Measurements from ENCODE around the gene STMN3. TPM values are rescaled to one million over a fixed set of nuclear protein-coding genes. Genes with fewer than 3 reads are reported as not detected.
"Not testable (repeated sequence)": the region's sequence is repeated elsewhere in the genome, so short reads cannot be mapped to it uniquely, and the experiment has no call there.

Gene STMN3
- total RNA-seq, 4 donors from 2014 or later, result 0.51 to 1.9 (median 0.88) TPM

DNA sequence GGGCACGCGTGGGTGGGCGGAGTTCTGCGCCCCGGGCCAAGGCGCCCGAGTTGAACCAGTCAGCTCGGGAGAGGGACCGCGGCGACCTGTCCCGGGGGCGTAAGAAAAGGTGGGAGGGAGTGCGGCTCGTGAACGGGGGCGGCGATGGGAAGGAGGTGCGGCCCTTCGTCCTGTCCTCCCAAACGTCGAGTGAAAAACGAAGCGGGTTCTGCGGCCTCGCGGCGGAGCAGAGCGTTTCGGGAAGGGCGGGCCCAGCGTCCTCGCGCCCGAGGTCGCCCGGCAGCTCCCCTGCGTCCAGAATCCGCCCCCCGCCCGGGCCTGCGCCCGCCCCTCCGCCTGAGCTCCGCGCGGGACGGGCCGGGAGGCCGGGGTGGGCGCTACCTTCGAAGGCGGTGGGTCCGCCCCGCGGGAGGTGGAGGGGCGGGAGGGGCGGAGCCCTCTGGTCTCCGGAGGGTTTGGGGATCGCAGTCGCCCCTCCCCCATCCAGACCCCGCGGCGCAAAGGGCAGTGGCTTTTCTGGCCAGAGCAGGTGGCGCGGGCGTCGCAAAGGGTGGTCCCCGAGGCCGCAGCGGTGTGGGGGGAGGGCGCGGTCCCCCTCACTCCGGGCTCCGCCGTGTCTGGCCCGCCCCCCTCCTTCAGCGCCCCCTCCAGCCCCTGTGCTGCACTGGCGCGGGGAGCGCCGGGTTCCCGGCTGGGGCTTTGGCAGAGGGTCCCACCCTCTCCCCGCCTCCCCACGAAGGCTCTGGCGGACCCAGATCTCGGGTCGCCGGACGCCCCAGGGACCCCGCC, 838 bp downstream of the STMN3 start:
- H3K4me3 ChIP-seq, result peak overlapping the region; percentile 42 to 57 (median 50)
- peaks cover 12 to 17% of the 10 kb centered on the region in 2 donors for H3K4me1 ChIP-seq
- ATAC-seq (no peak), DNase-seq (no peak)
- no peaks in the 10 kb centered on the region for H3K9me3 ChIP-seq
- peaks cover 15 to 21% (median 18%) of the 10 kb centered on the region in 3 donors for H3K27me3 ChIP-seq
- H3K27ac ChIP-seq, result no peak overlapping the region
- intact Hi-C loops (cut with DNase I; ENCODE audit: low total_unique reads) (no loop called here), in situ Hi-C loops (cut with MboI; ENCODE audit: low sequenced_read_pairs in 4 of 4) (loop anchor here in 1 of 4 donors (10.0 kb wide), 1 partner anchor 62 kb away; no protein-coding TSS in a partner anchor)
- TF ChIP-seq POLR2A (IDR thresholded peaks at IDR 0.05), result no peak
- TF ChIP-seq, protein P1, sequence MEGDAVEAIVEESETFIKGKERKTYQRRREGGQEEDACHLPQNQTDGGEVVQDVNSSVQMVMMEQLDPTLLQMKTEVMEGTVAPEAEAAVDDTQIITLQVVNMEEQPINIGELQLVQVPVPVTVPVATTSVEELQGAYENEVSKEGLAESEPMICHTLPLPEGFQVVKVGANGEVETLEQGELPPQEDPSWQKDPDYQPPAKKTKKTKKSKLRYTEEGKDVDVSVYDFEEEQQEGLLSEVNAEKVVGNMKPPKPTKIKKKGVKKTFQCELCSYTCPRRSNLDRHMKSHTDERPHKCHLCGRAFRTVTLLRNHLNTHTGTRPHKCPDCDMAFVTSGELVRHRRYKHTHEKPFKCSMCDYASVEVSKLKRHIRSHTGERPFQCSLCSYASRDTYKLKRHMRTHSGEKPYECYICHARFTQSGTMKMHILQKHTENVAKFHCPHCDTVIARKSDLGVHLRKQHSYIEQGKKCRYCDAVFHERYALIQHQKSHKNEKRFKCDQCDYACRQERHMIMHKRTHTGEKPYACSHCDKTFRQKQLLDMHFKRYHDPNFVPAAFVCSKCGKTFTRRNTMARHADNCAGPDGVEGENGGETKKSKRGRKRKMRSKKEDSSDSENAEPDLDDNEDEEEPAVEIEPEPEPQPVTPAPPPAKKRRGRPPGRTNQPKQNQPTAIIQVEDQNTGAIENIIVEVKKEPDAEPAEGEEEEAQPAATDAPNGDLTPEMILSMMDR (IDR thresholded peaks at IDR 0.05 in 4 of 5, conservative IDR thresholded peaks at IDR 0.05 in 1 of 5), result no peak
- H3K36me3 ChIP-seq, result no peaks in the 10 kb centered on the region

DNA sequence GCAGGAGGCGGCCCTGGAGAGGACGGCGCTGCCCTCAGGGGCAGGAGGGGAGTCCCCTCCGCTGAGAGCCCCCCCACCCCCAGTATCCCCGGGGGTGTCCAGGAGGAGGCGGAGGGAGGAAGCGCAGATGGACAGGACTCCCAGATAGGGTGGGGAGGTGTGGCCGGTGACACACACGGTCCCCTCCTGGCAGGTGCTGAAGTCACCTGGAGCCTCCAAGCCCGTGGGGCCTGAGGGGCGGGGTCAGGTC, 1.4 kb downstream of the STMN3 start:
- intact Hi-C loops (cut with DNase I; ENCODE audit: low total_unique reads) (no loop called here), in situ Hi-C loops (cut with MboI; ENCODE audit: low sequenced_read_pairs in 4 of 4) (loop anchor here in 1 of 4 donors (10.0 kb wide), 1 partner anchor 63 kb away; no protein-coding TSS in a partner anchor)
- ATAC-seq, result no peak
- no peak for TF ChIP-seq POLR2A (IDR thresholded peaks at IDR 0.05)
- H3K27ac ChIP-seq, result no peak overlapping the region
- no peak for DNase-seq
- H3K36me3 ChIP-seq, result no peaks in the 10 kb centered on the region
- peaks cover 15 to 21% (median 18%) of the 10 kb centered on the region in 3 donors for H3K27me3 ChIP-seq
- H3K9me3 ChIP-seq, result no peaks in the 10 kb centered on the region
- peak overlapping the region in 3 of 4 donors; percentile 48 to 57 (median 51) for H3K4me3 ChIP-seq
- H3K4me1 ChIP-seq, result peaks cover 6 to 12% of the 10 kb centered on the region in 2 donors

DNA sequence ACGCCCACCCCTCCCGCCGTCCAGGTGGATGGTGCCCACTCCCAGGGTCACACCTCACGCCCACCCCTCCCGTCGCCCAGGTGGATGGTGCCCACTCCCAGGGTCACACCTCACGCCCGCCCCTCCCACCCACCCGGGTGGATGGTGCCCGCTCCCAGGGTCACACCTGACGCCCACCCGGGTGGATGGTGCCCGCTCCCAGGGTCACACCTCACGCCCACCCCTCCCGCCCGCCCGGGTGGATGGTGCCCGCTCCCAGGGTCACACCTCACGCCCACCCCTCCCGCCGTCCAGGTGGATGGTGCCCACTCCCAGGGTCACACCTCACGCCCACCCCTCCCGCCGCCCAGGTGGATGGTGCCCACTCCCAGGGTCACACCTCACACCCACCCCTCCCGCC, 2.7 kb downstream of the STMN3 start:
- H3K27ac ChIP-seq; intact Hi-C loops (cut with DNase I; ENCODE audit: low total_unique reads); H3K9me3 ChIP-seq; H3K36me3 ChIP-seq; ATAC-seq; H3K4me3 ChIP-seq; DNase-seq: not testable (repeated sequence)
- Histone ChIP-seq H3K27me3 (peaks cover 15 to 21% (median 18%) of the 10 kb centered on the region in 3 donors), H3K4me1 (peaks cover 4 to 11% of the 10 kb centered on the region in 2 donors)
- in situ Hi-C loops (cut with MboI; ENCODE audit: low sequenced_read_pairs in 4 of 4), result loop anchor here in 1 of 4 donors (10.0 kb wide), 1 partner anchor 64 kb away; no protein-coding TSS in a partner anchor

DNA sequence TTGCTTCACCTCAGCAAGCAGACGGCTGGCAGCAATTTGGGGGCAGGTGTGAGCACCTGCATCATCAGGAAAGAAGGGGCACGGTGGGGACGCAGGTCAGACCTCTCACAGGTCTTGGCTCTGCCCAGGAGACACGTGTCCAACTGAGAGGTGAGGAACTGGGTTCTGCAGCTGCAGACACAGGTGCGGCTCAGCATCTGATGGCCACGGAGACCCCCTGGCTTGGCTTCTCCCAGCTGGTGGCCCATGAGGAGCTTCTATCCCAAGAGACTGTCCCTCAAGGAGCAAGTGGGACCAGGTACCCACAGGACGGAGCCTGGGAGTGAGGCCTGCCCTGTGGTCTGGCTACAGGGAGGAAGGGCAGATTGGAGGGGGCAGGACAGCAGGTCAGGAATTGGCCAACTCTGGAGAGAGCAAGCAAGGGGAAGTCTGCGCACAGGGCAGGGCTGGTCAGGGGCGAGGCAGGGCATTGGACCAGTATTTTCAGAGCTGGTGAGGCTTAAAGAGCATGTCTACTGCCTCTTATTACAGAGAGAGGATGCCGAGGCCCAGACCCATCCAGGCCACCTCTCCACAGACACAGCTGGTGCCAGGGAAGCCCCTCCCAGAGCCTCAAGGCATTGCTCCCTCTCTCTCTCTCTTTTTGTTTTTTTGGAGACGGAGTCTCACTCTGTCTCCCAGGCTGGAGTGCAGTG, 4.2 kb downstream of the STMN3 start:
- peaks cover 15 to 21% (median 18%) of the 10 kb centered on the region in 3 donors for H3K27me3 ChIP-seq
- no peak for TF ChIP-seq POLR2A (IDR thresholded peaks at IDR 0.05)
- TF ChIP-seq, protein P1 (IDR thresholded peaks at IDR 0.05 in 4 of 5, conservative IDR thresholded peaks at IDR 0.05 in 1 of 5), result no peak
- in situ Hi-C loops (cut with MboI; ENCODE audit: low sequenced_read_pairs in 4 of 4), result loop anchor here in 1 of 4 donors (25.0 kb wide), 1 partner anchor 112 kb away; the partner anchor contains the start of genes PTK6 and SRMS
- H3K27ac ChIP-seq, result no peak overlapping the region
- DNase-seq, result no peak
- ATAC-seq, result no peak
- no peaks in the 10 kb centered on the region for H3K9me3 ChIP-seq
- H3K4me3 ChIP-seq, result no peak overlapping the region
- H3K36me3 ChIP-seq, result no peaks in the 10 kb centered on the region
- intact Hi-C loops (cut with DNase I; ENCODE audit: low total_unique reads), result no loop called here
- H3K4me1 ChIP-seq, result peaks cover 4 to 11% of the 10 kb centered on the region in 2 donors

DNA sequence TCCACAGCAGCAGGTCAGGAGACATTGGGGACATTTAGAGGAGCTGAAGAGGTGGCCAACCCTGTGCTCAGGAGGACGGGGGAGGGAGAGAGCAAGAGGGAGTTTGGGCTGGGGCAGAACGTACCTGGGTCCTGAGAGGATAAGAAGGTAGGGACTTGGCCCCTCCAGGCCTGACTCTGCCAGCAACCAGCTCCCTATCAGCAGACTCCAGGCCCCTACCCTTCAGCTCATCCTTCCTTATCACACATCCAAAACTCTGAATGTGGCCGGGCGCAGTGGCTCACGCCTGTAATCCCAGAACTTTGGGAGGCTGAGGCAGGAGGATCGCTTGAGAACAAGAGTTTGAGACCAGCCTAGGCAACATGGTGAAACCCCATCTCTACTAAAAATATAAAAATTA, 5.0 kb downstream of the STMN3 start:
- ATAC-seq, result no peak
- in situ Hi-C loops (cut with MboI; ENCODE audit: low sequenced_read_pairs in 4 of 4), result loop anchor here in 1 of 4 donors (25.0 kb wide), 1 partner anchor 111 kb away; the partner anchor contains the start of genes PTK6 and SRMS

More for the DNA sequence above, 5.0 kb downstream of the STMN3 start:
- no peak for DNase-seq
- H3K36me3 ChIP-seq, result no peaks in the 10 kb centered on the region
- H3K27me3 ChIP-seq, result peaks cover 15 to 18% (median 18%) of the 10 kb centered on the region in 3 donors
- no peaks in the 10 kb centered on the region for H3K9me3 ChIP-seq
- no peak for TF ChIP-seq POLR2A (IDR thresholded peaks at IDR 0.05)
- TF ChIP-seq, protein P1 (IDR thresholded peaks at IDR 0.05 in 4 of 5, conservative IDR thresholded peaks at IDR 0.05 in 1 of 5), result no peak
- H3K27ac ChIP-seq, result no peak overlapping the region
- intact Hi-C loops (cut with DNase I; ENCODE audit: low total_unique reads), result no loop called here
- no peak overlapping the region for H3K4me3 ChIP-seq
- peaks cover 4 to 5% of the 10 kb centered on the region in 2 donors for H3K4me1 ChIP-seq

Data from gastrocnemius medialis (tissue), 4 donors.